CD4-positive, CD25-positive, alpha-beta regulatory T cell (primary cell): Measurements from ENCODE around the gene MED28. TPM values are rescaled to one million over a fixed set of nuclear protein-coding genes. Genes with fewer than 3 reads are reported as not detected.
A peak's percentile ranks its signal among the peaks of the same experiment; 100 is the strongest.

Experiments
- ATAC-seq, 2 donors: fragments of 150-1000 bp; cut with Tn5 transposase; one replicate each; pipeline ENCODE4 v1.10.0; 2021; ENCODE audit warnings: low read depth in 2 of 2, moderate number of reproducible peaks in 2 of 2, moderate library complexity in 1 of 2
- DNase-seq, 3 donors: peaks; one replicate each; pipeline versions ENCODE4 v3.0.0 to v3.0.0-alpha.2; 2012 to 2022; ENCODE audit warnings: mixed read lengths in 1 of 3
- H3K27ac ChIP-seq: one replicate; pipeline ENCODE4 v1.7.0; 2013; ENCODE audit warnings: mild to moderate bottlenecking, low read length; ENCODE audit not compliant: insufficient read depth, poor library complexity, severe bottlenecking
- H3K27me3 ChIP-seq: one replicate; pipeline ENCODE4 v1.7.0; 2013; ENCODE audit warnings: low read length; ENCODE audit not compliant: control insufficient read depth, insufficient read depth
- H3K36me3 ChIP-seq: one replicate; pipeline ENCODE4 v1.7.0; 2013; ENCODE audit warnings: mild to moderate bottlenecking, low read length, moderate library complexity; ENCODE audit not compliant: control insufficient read depth, insufficient read depth
- H3K4me1 ChIP-seq: 2 replicates; pipeline ENCODE4 v1.7.0; 2013; ENCODE audit warnings: mild to moderate bottlenecking, low read length; ENCODE audit not compliant: insufficient read depth, control insufficient read depth, poor library complexity, severe bottlenecking
- H3K4me3 ChIP-seq: one replicate; pipeline ENCODE4 v1.7.0; 2013; ENCODE audit warnings: low read depth, mild to moderate bottlenecking, low read length, moderate library complexity
- H3K9me3 ChIP-seq, 2 experiments: 1 replicate in 1 of 2; 2 replicates in 1 of 2; pipeline ENCODE4 v1.7.0; 2013; ENCODE audit warnings: low read length in 2 of 2, mild to moderate bottlenecking in 1 of 2, moderate library complexity in 1 of 2; ENCODE audit not compliant: control insufficient read depth in 2 of 2
- H3K27ac Mint-ChIP-seq, 3 donors: one replicate each; pipeline ENCODE4 v1.8.0; 2020 to 2022; ENCODE audit warnings: mild to moderate bottlenecking in 3 of 3, mixed read lengths in 3 of 3, moderate library complexity in 2 of 3
- H3K27me3 Mint-ChIP-seq: one replicate; pipeline ENCODE4 v1.8.0; 2022; ENCODE audit warnings: mild to moderate bottlenecking, mixed read lengths
- H3K36me3 Mint-ChIP-seq: one replicate; pipeline ENCODE4 v1.8.0; 2020; ENCODE audit warnings: mixed read lengths
- H3K4me1 Mint-ChIP-seq, 4 donors: one replicate each; pipeline ENCODE4 v1.8.0; 2020 to 2022; ENCODE audit warnings: mixed read lengths in 4 of 4, mild to moderate bottlenecking in 1 of 4
- H3K4me3 Mint-ChIP-seq, 4 donors: one replicate each; pipeline ENCODE4 v1.8.0; 2020 to 2022; ENCODE audit warnings: mild to moderate bottlenecking in 4 of 4, mixed read lengths in 4 of 4, moderate library complexity in 3 of 4
- H3K9me3 Mint-ChIP-seq, 7 donors: one replicate each; pipeline ENCODE4 v1.8.0; 2020 to 2022; ENCODE audit warnings: mixed read lengths in 7 of 7, mild to moderate bottlenecking in 3 of 7, moderate library complexity in 2 of 7
- polyA plus RNA-seq, 4 donors: library from polyadenylated mRNA; unstranded; fragments of 300-500 nt; fragmentation: Illumina TruSeq; gene quantifications; one replicate each; pipeline ENCODE4 v1.2.3, GENCODE V29; 2021
- total RNA-seq: library from RNA; stranded (reverse); gene quantifications from one replicate; pipeline ENCODE4 v1.2.3, GENCODE V29; 2022

Gene MED28
- total and polyA plus RNA-seq, 5 donors from 2014 or later = 32.8 to 61.6 (median 45.4) TPM

DNA sequence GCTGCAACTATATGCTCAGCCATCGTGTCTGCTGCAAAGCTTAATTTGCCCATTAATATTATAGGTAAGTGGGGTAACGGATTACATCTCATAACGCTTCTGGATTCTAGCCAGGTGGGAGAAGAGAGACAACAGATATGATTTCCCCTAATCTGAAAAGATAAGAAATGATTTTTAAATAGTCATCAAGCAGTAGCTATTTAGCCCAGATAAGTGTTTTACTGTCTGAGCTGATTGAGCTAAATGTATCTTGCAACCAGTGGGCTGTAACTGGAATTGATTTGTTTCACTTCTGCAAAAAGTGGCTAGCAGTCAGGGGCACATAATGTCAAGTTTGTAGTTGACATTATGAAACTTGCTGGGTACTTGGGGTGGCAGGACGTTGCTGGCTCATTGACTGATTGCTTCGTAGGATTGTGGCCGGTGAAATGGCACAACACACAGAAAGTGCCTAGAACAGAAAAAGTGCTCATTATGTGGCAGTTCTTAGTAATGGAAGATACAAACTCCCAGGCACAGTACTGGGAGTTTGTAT, 18.9 kb upstream of the MED28 start:
- DNase-seq (no peak), ATAC-seq (peak; percentile 22 to 55)
- H3K36me3 ChIP-seq = peaks cover 84% of the 10 kb centered on the region
- no peak overlapping the region for H3K27ac ChIP-seq
- no peaks in the 10 kb centered on the region for H3K9me3 ChIP-seq
- peaks cover 39% of the 10 kb centered on the region for H3K36me3 Mint-ChIP-seq
- H3K4me1 ChIP-seq = no peaks in the 10 kb centered on the region
- H3K27me3 ChIP-seq = no peaks in the 10 kb centered on the region
- H3K9me3 Mint-ChIP-seq = no peaks in the 10 kb centered on the region
- peaks cover 4 to 14% (median 6%) of the 10 kb centered on the region in 4 donors for H3K4me1 Mint-ChIP-seq
- no peaks in the 10 kb centered on the region for H3K27me3 Mint-ChIP-seq
- no peak overlapping the region for H3K27ac Mint-ChIP-seq
- H3K4me3 ChIP-seq = no peak overlapping the region
- no peak overlapping the region for H3K4me3 Mint-ChIP-seq

DNA sequence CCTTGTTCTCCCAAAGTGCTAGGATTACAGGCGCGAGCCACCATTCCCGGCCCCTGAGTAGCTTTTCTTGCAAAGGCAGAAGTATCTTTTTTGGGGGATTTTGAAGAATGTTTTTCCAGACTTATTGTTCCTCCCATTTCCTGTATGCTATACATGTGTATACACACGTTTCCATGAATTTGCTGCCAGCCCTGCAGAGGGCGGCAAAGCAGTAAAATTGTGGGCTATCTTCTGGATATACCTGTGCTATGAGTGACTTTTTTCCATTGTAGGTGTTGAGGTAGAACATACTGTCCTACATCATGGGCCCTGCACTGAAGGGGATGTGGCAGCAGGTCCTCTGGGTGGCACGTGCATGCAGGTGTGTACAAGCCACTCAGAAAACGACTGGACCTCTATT, 16.9 kb upstream of the MED28 start:
- Mint-ChIP-seq H3K27me3 (no peaks in the 10 kb centered on the region), H3K4me3 (no peak overlapping the region), H3K9me3 (no peaks in the 10 kb centered on the region), H3K36me3 (peaks cover 39% of the 10 kb centered on the region), H3K27ac (peak overlapping the region in 1 of 3 donors; percentile 74), H3K4me1 (peaks cover 0 to 10% (median under 1%) of the 10 kb centered on the region in 4 donors)
- ATAC-seq = no peak
- no peak overlapping the region for H3K27ac ChIP-seq
- H3K9me3 ChIP-seq = no peaks in the 10 kb centered on the region
- no peaks in the 10 kb centered on the region for H3K27me3 ChIP-seq
- DNase-seq = no peak
- no peak overlapping the region for H3K4me3 ChIP-seq
- no peaks in the 10 kb centered on the region for H3K4me1 ChIP-seq
- H3K36me3 ChIP-seq = peaks cover 83% of the 10 kb centered on the region

DNA sequence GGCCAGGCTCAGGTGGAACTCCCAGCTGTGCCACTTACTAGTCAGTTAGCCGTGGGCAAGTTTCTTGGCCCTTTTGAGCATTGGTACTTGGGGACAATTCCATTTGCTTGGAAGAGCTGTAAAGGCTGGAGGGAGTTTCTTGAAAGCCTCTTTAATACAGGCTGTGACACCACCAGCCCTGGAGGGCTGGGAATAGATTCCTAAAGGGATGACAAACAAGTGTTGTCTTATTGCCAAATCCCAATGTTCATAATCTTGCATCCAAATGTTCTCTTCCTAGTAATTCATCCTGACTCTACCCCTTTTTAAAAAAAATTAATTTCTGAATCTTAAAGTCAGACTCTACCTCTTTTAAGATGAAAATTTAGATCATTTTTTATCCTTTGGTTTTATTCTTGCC, 14.6 kb upstream of the MED28 start:
- Histone ChIP-seq H3K36me3 (peaks cover 73% of the 10 kb centered on the region), H3K4me3 (no peak overlapping the region), H3K4me1 (no peaks in the 10 kb centered on the region), H3K27ac (no peak overlapping the region), H3K9me3 (no peaks in the 10 kb centered on the region), H3K27me3 (no peaks in the 10 kb centered on the region)
- Mint-ChIP-seq H3K9me3 (no peaks in the 10 kb centered on the region), H3K36me3 (peaks cover 39% of the 10 kb centered on the region), H3K4me3 (no peak overlapping the region), H3K4me1 (peaks cover 0 to 7% (median 0%) of the 10 kb centered on the region in 4 donors), H3K27ac (no peak overlapping the region), H3K27me3 (no peaks in the 10 kb centered on the region)
- no peak for ATAC-seq
- no peak for DNase-seq

DNA sequence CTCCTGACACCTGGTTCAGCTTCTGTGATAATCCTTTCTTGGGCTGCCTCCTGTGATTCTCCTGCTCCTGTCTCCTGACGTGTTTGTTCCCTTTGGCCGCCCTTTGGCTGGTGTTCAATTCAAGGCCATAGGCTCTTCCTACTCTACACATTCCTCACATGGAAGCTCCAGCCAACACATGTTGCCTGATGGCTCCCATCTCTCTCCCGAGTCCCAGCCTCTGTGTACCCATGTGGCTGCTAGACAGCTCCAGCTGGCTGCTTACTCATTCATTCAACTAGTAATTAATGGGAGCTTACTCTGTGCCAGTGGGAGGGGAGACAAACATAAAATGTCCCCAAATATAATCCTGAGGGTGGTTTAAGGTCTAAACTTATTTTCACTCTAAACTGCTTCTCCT, 9.2 kb upstream of the MED28 start:
- Mint-ChIP-seq H3K4me3 (no peak overlapping the region), H3K27ac (peak overlapping the region in 2 of 3 donors; percentile 55 to 75), H3K9me3 (no peaks in the 10 kb centered on the region), H3K4me1 (peaks cover 0 to under 1% (median 0%) of the 10 kb centered on the region in 4 donors), H3K36me3 (peaks cover 30% of the 10 kb centered on the region), H3K27me3 (no peaks in the 10 kb centered on the region)
- no peak for DNase-seq
- Histone ChIP-seq H3K27me3 (no peaks in the 10 kb centered on the region), H3K27ac (no peak overlapping the region), H3K9me3 (no peaks in the 10 kb centered on the region), H3K4me3 (no peak overlapping the region), H3K4me1 (no peaks in the 10 kb centered on the region), H3K36me3 (peaks cover 56% of the 10 kb centered on the region)
- ATAC-seq = no peak

DNA sequence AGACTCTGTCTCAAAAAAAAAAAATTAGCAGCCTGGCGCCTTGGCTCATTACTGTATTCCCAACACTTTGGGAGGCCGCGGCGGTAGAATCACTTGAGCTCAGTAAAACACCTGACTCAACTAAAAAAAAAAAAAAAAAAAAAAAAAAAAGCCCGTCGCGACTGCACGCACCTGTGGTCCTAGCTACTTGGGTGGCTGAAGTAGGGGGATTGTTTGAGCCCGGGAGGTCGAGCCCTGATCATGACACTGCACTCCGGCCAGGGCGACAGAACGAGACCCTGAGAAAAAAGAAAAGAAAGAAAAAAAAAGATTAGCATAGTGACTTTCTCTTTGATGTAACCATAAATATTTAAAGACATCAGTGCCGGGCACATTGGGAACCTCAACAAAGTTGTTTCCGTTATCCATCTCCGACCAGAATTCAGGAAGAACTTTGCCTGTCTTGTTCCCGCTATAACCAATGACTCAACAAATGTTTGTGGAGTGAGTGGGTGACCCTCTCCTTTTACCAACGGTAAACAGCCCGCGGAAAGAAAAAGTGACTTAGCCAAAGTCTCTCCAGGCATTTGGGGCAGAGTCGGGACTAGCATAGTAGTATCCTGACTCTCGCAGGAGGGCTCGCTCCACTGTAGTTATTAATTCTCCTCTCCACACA, 553 bp upstream of the MED28 start:
- Mint-ChIP-seq H3K9me3 (no peaks in the 10 kb centered on the region), H3K36me3 (peaks cover 14% of the 10 kb centered on the region), H3K27ac (peak overlapping the region; percentile 97 to 100 (median 97)), H3K4me3 (peak overlapping the region; percentile 97 to 100 (median 98)), H3K27me3 (peaks cover 14% of the 10 kb centered on the region), H3K4me1 (peaks cover 12 to 53% (median 26%) of the 10 kb centered on the region in 4 donors)
- H3K4me1 ChIP-seq = peaks cover 40% of the 10 kb centered on the region
- H3K27me3 ChIP-seq = no peaks in the 10 kb centered on the region
- DNase-seq = peak in 1 of 3 donors; percentile 14
- H3K4me3 ChIP-seq = peak overlapping the region; percentile 99
- H3K36me3 ChIP-seq = peaks cover 12% of the 10 kb centered on the region
- peak overlapping the region; percentile 91 for H3K27ac ChIP-seq
- peak; percentile 35 to 44 for ATAC-seq
- no peaks in the 10 kb centered on the region for H3K9me3 ChIP-seq

DNA sequence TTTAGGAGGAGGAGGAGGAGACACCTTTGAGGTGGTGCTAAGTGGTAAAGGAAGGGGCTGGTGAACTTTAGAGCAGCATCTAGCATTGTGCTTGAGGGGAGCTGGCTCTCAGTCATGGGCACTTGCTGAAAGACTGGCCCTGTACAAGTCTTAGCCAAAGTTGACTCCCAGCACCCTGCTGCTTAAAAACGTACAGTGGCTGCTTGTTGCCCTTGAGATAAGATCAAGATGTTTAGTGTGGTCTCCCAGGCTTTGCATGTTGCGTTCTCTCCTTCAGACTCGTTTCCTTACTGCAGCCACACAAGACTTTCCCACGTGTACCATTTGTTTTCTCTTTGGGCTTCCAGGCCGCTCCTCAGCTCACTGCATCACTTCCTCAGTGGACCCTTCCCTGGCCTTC, 1.8 kb downstream of the MED28 start:
- no peak for DNase-seq
- no peaks in the 10 kb centered on the region for H3K9me3 Mint-ChIP-seq
- H3K4me1 Mint-ChIP-seq = peaks cover 15 to 64% (median 37%) of the 10 kb centered on the region in 4 donors
- H3K27ac Mint-ChIP-seq = peak overlapping the region in 2 of 3 donors; percentile 72 to 78
- no peaks in the 10 kb centered on the region for H3K9me3 ChIP-seq
- peak overlapping the region; percentile 69 for H3K4me3 ChIP-seq
- ATAC-seq = no peak
- peaks cover 33% of the 10 kb centered on the region for H3K36me3 ChIP-seq
- peak overlapping the region; percentile 84 to 86 (median 85) for H3K4me3 Mint-ChIP-seq
- H3K27me3 ChIP-seq = no peaks in the 10 kb centered on the region
- H3K36me3 Mint-ChIP-seq = peaks cover 27% of the 10 kb centered on the region
- no peak overlapping the region for H3K27ac ChIP-seq
- peaks cover 46% of the 10 kb centered on the region for H3K4me1 ChIP-seq
- H3K27me3 Mint-ChIP-seq = peaks cover 14% of the 10 kb centered on the region

DNA sequence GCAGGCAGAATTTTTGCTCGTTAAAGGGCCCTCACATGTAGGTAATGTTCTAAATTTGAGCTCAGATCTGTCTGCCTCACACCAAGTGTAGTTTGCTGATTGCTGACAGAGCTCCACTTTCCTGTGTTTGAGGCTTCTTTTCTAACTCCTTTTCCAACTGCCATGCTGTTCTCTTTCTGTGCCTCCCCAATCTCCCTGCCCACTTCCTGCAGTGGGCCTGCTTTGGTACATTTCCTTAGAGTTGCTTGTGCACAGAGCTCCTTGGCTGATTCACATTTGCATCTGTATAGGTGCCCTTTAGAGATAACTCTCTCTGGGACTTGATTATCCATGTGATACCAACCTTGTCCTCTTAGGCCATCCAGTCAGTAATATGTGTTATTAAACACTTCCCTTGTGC, 4.5 kb downstream of the MED28 start:
- H3K9me3 ChIP-seq = no peaks in the 10 kb centered on the region
- Mint-ChIP-seq H3K36me3 (peaks cover 41% of the 10 kb centered on the region), H3K4me3 (peak overlapping the region; percentile 0 to 90 (median 58)), H3K4me1 (peaks cover 8 to 63% (median 38%) of the 10 kb centered on the region in 4 donors), H3K27me3 (peaks cover 11% of the 10 kb centered on the region), H3K9me3 (no peaks in the 10 kb centered on the region), H3K27ac (peak overlapping the region; percentile 21 to 58 (median 50))
- peaks cover 58% of the 10 kb centered on the region for H3K36me3 ChIP-seq
- peak overlapping the region; percentile 30 for H3K4me3 ChIP-seq
- ATAC-seq (no peak), DNase-seq (peak in 1 of 3 donors; percentile 14)
- H3K27ac ChIP-seq = no peak overlapping the region
- H3K4me1 ChIP-seq = peaks cover 43% of the 10 kb centered on the region
- H3K27me3 ChIP-seq = no peaks in the 10 kb centered on the region
